Natural killer cell (primary cell): ENCODE measurements around the gene ELAVL1. TPM values are rescaled to one million over a fixed set of nuclear protein-coding genes. Genes with fewer than 3 reads are reported as not detected.

Experiments
- ATAC-seq, 3 donors: fragments of 150-1000 bp in 2 of 3; fragments of 200-7000 bp in 1 of 3; cut with Tn5 transposase; 1 replicate in 1 of 3; 2 replicates in 2 of 3; pipeline ENCODE4 v1.10.0; 2021; ENCODE audit warnings: mild to moderate bottlenecking in 2 of 3, moderate library complexity in 2 of 3
- DNase-seq, 2 donors: peaks; one replicate each; pipeline versions ENCODE4 v3.0.0 to v3.0.0-alpha.2; 2013 to 2021; ENCODE audit warnings: mixed read lengths in 1 of 2
- H3K27ac ChIP-seq: one replicate; pipeline ENCODE4 v1.5.1; 2013; ENCODE audit warnings: mild to moderate bottlenecking, low read length
- H3K27me3 ChIP-seq: one replicate; pipeline ENCODE4 v1.6.1; 2013; ENCODE audit warnings: low read length; ENCODE audit not compliant: control insufficient read depth, insufficient read depth
- H3K36me3 ChIP-seq: one replicate; pipeline ENCODE4 v1.6.1; 2013; ENCODE audit warnings: low read length; ENCODE audit not compliant: control insufficient read depth, insufficient read depth
- H3K4me1 ChIP-seq: one replicate; pipeline ENCODE4 v1.6.1; 2013; ENCODE audit warnings: low read length; ENCODE audit not compliant: control insufficient read depth, insufficient read depth
- H3K4me3 ChIP-seq: one replicate; pipeline ENCODE4 v1.5.1; 2013; ENCODE audit warnings: low read length
- H3K9me3 ChIP-seq: one replicate; pipeline ENCODE4 v1.6.1; 2013; ENCODE audit warnings: low read length; ENCODE audit not compliant: control insufficient read depth, insufficient read depth
- H3K27ac Mint-ChIP-seq, 2 donors: one replicate each; pipeline ENCODE4 v1.8.0; 2022; ENCODE audit warnings: mild to moderate bottlenecking in 2 of 2, mixed read lengths in 2 of 2, moderate library complexity in 1 of 2
- H3K27me3 Mint-ChIP-seq, 2 donors: one replicate each; pipeline ENCODE4 v1.8.0; 2022; ENCODE audit warnings: low read depth in 2 of 2, mixed read lengths in 2 of 2
- H3K36me3 Mint-ChIP-seq: one replicate; pipeline ENCODE4 v1.8.0; 2022; ENCODE audit warnings: mixed read lengths
- H3K4me1 Mint-ChIP-seq, 2 donors: one replicate each; pipeline ENCODE4 v1.8.0; 2022; ENCODE audit warnings: mixed read lengths in 2 of 2
- H3K4me3 Mint-ChIP-seq: one replicate; pipeline ENCODE4 v1.8.0; 2022; ENCODE audit warnings: mild to moderate bottlenecking, moderate library complexity, mixed read lengths
- H3K9me3 Mint-ChIP-seq, 2 donors: one replicate each; pipeline ENCODE4 v1.8.0; 2022; ENCODE audit warnings: mixed read lengths in 2 of 2
- WGBS: methylation state at CpG from one replicate; pipeline ENCODE4 v1.1.7; 2013; ENCODE audit warnings: missing lambda C conversion rate; ENCODE audit not compliant: insufficient coverage; 5-methylcytosine and 5-hydroxymethylcytosine counted together
- intact Hi-C: fragments of 100-400 bp; cut with micrococcal nuclease; formaldehyde crosslinking; loops from one replicate; pipeline ENCODE4 v1.14.2; 2022
- total RNA-seq, 4 donors: library from RNA; stranded (reverse); fragments of 120-200 nt in 1 of 4; gene quantifications; one replicate each; pipeline versions ENCODE4 v1.2.3 to v1.2.4, GENCODE V29; 2013 to 2022
- TF ChIP-seq, protein P1 (sequence below): fragments of 200-600 bp; IDR thresholded peaks from one replicate; pipeline ENCODE4 v1.8.0; 2022; ENCODE audit warnings: antibody characterized with exemption

Gene ELAVL1
- total RNA-seq, 3 donors from 2014 or later (not counting 1 experiment from before 2014, with no cell fraction given): 36.9 to 43.9 (median 43.8) TPM

DNA sequence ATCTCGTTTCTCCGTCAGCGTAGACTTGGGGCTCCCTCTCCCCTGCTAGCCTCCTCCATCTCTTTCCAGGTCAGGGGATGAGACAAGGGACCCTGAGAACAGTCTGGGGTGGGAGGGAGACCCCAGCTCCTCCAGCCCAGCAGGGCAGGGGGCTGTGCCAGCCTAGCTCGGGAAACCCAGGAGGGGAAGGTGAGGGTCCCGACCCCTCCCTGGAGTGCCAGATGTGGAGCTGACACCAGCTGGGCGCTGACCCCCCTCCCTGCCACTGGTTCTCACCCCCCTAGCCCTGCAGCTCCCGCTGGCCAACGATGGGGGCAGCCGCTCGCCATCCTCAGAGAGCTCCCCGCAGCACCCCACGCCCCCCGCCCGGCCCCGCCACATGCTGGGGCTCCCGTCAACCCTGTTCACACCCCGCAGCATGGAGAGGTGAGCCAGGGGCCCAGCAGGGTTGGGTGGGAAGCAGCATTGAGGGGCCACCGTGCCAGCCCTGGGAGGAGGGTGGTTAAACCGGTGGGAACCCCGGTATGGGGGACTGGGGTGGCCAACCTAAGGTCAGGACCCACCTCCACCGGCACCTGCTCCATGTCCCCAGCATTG is 95.9 kb downstream of the ELAVL1 start:
- no peak overlapping the region for H3K4me3 Mint-ChIP-seq
- no peaks in the 10 kb centered on the region for H3K9me3 Mint-ChIP-seq
- WGBS: 93% methylated on average over 21 of the region's 21 CpGs
- H3K27me3 ChIP-seq: peaks cover under 1% of the 10 kb centered on the region
- intact Hi-C loops: no loop called here
- no peak for ATAC-seq
- TF ChIP-seq, protein P1, sequence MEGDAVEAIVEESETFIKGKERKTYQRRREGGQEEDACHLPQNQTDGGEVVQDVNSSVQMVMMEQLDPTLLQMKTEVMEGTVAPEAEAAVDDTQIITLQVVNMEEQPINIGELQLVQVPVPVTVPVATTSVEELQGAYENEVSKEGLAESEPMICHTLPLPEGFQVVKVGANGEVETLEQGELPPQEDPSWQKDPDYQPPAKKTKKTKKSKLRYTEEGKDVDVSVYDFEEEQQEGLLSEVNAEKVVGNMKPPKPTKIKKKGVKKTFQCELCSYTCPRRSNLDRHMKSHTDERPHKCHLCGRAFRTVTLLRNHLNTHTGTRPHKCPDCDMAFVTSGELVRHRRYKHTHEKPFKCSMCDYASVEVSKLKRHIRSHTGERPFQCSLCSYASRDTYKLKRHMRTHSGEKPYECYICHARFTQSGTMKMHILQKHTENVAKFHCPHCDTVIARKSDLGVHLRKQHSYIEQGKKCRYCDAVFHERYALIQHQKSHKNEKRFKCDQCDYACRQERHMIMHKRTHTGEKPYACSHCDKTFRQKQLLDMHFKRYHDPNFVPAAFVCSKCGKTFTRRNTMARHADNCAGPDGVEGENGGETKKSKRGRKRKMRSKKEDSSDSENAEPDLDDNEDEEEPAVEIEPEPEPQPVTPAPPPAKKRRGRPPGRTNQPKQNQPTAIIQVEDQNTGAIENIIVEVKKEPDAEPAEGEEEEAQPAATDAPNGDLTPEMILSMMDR: no peak
- no peak for DNase-seq
- H3K4me3 ChIP-seq: no peak overlapping the region
- no peaks in the 10 kb centered on the region for H3K36me3 Mint-ChIP-seq
- H3K9me3 ChIP-seq: no peaks in the 10 kb centered on the region
- peaks cover 19% of the 10 kb centered on the region for H3K4me1 ChIP-seq
- peaks cover 8 to 38% of the 10 kb centered on the region in 2 donors for H3K4me1 Mint-ChIP-seq
- H3K27me3 Mint-ChIP-seq: peaks cover 0 to 3% of the 10 kb centered on the region in 2 donors
- H3K27ac ChIP-seq: no peak overlapping the region
- H3K27ac Mint-ChIP-seq: no peak overlapping the region
- peaks cover 41% of the 10 kb centered on the region for H3K36me3 ChIP-seq

GRCh38 chr19:7908742-7909461 is 96.5 kb downstream of the ELAVL1 start:
- ATAC-seq: no peak
- Mint-ChIP-seq H3K27me3 (peaks cover 0 to 3% of the 10 kb centered on the region in 2 donors), H3K4me1 (peaks cover 11 to 42% of the 10 kb centered on the region in 2 donors), H3K9me3 (no peaks in the 10 kb centered on the region), H3K27ac (no peak overlapping the region), H3K4me3 (no peak overlapping the region), H3K36me3 (no peaks in the 10 kb centered on the region)
- peak in 1 of 2 donors; percentile 5 for DNase-seq
- Histone ChIP-seq H3K27me3 (no peaks in the 10 kb centered on the region), H3K36me3 (peaks cover 41% of the 10 kb centered on the region), H3K27ac (no peak overlapping the region), H3K4me3 (no peak overlapping the region), H3K4me1 (peaks cover 23% of the 10 kb centered on the region), H3K9me3 (no peaks in the 10 kb centered on the region)
- 90% methylated on average over 19 of the region's 19 CpGs for WGBS
- intact Hi-C loops: no loop called here
- TF ChIP-seq, protein P1: no peak

Other genes starting within 250 kb of the ELAVL1 start
- gene CLEC4M, start 242.4 kb downstream of the ELAVL1 start, total RNA-seq: not detected
- 10 to 100 TPM in 2 of 3 donors, 1 to 10 TPM in 1; 9.6 to 13.5 (median 11.3) TPM for gene EVI5L, start 175.4 kb downstream of the ELAVL1 start, total RNA-seq
- gene PRR36, start 131.3 kb downstream of the ELAVL1 start, total RNA-seq: under 1 TPM; 0.11 to 0.13 (median 0.12) TPM
- not detected for gene LRRC8E, start 117.1 kb downstream of the ELAVL1 start, total RNA-seq
- 100 to 1,000 TPM; 131 to 218 (median 159) TPM for gene MAP2K7, start 101.8 kb downstream of the ELAVL1 start, total RNA-seq
- 1 to 10 TPM; 3.5 to 4.6 (median 4.4) TPM for gene TGFBR3L, start 90.8 kb downstream of the ELAVL1 start, total RNA-seq
- 10 to 100 TPM; 22.1 to 32.4 (median 27.1) TPM for gene SNAPC2, start 85.3 kb downstream of the ELAVL1 start, total RNA-seq
- gene CTXN1, start 79.5 kb downstream of the ELAVL1 start, total RNA-seq: under 1 TPM in 1 of 3 donors, not detected in 2; 0.39 TPM
- 100 to 1,000 TPM in 1 of 3 donors, 10 to 100 TPM in 2; 83.3 to 116 (median 89.4) TPM for gene TIMM44, start 62.0 kb downstream of the ELAVL1 start, total RNA-seq
- under 1 TPM in 1 of 3 donors, not detected in 2; 0.28 TPM for gene CCL25, start 47.1 kb upstream of the ELAVL1 start, total RNA-seq
- gene FBN3, start 144.0 kb upstream of the ELAVL1 start, total RNA-seq: under 1 TPM in 1 of 3 donors, not detected in 2; 0.25 TPM
- gene CERS4, start 203.7 kb upstream of the ELAVL1 start, total RNA-seq: 10 to 100 TPM; 50.0 to 70.8 (median 69.8) TPM